HG03565 (cell line): ENCODE data around the gene MNT.

Experiments
- ATAC-seq: cut with Tn5 transposase; IDR thresholded peaks from one replicate; pipeline ENCODE4 v1.9.1; 2021; ENCODE audit warnings: mild to moderate bottlenecking, moderate library complexity; ENCODE audit not compliant: unreplicated experiment

Gene MNT

DNA sequence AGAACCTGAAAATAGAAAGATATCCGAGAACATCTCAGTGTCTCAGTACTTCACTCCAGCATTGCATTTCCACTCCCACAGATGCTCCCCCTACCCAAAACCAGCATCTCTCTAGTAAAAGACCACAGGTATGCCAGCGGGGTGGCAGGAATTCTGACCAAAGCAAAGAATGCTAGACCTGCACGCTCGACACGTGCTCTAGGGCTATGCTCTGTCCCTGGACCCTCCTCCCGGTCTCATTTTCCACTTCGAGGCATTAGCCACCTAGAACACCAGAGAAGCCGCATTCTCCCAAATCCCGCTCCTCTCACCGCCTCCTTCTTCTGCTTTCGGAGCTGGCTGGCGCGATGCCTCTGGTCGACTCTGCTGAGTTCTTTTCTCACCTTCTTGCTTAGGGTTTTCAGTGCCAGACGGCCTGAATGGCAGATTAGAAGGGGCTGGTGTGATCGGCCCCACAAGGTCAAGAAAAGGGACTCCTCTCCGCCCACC, 65.1 kb downstream of the MNT start:
- no peak for ATAC-seq
